Forelimb muscle (tissue), 1 donor: Measurements from ENCODE around the gene ZNF513. TPM values are rescaled to one million over a fixed set of nuclear protein-coding genes. Genes with fewer than 3 reads are reported as not detected.

ENCODE experiments used
- DNase-seq: peaks from one replicate; pipeline ENCODE4 v3.0.0-alpha.2; 2013; ENCODE audit warnings: low read depth
- polyA plus RNA-seq: library from polyadenylated mRNA; unstranded; fragments of 120-200 nt; gene quantifications from one replicate; pipeline ENCODE4 v1.2.1, GENCODE V29; 2013; ENCODE audit not compliant: insufficient read length

Gene ZNF513
- polyA plus RNA-seq, 1 donor: 14.2 TPM

DNA sequence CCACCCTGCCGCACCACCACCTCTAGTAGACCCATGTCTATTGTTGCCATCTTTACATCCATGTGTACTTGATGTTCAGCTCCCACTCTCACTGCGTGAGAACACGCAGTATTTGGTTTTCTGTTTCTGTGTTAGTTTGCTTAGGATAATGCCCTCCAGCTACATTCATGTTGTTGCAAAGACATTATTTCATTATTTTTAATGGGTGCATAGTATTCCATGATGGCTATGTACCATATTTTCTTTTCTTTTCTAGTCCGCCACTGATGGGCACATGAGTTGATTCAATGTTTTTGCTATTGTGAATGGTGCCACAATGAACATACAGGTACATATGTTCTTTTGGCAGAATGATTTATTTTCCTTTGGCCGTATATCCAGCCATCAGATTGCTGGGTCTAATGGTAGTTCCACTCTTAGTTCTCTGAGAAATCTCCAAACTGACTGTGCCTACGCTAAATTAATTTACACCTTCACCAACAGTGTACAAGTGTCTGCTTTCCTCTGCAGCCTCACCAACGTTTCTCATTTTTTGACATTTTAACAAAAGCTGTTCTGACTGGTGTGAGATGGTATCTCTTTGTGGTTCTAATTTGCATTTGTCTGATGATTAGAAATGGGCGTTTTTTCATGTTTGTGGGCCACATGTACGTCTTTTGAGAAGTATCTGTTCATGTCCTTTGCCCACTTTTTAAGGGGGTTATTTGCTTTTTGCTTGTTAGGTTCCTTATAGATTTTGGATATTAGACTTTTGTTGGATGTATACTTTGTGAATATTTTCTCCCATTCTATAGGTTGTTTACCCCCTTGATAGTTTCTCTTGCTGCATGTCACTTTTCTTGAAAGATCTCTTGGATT lies 10.5 kb upstream of the ZNF513 start:
- no peak for DNase-seq

DNA sequence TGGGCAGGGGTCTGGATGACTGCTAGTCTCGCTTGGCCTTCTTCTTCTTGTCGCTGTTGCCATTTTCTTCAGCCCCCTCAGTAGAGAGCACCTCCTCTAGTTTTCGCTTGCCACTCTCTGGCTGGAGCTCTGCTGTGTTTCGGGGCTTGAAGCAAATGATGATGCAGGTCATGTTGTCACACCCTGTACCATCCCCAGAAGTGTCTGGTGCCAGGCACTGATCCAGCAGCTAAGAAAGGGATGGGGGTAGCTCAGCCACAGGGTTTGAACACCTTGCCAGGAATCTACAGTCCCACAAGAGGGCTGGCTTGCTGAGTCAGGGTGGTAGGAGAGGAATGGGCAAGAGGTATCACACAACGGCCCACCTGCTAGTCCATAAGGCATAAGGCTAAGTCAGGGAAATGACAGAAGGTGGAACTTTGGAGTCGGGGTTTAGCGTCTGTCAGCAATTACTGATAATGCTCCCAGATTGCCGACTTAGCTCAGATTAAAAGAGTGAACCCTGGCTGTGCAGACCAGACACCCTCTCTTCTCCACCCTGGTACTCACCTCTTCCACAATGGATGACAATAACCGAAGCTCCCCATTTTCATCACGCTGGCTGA lies 1.1 kb upstream of the ZNF513 start:
- no peak for DNase-seq

GRCh38 chr2:27379836-27380625 lies 503 bp downstream of the ZNF513 start:
- no peak for DNase-seq

DNA sequence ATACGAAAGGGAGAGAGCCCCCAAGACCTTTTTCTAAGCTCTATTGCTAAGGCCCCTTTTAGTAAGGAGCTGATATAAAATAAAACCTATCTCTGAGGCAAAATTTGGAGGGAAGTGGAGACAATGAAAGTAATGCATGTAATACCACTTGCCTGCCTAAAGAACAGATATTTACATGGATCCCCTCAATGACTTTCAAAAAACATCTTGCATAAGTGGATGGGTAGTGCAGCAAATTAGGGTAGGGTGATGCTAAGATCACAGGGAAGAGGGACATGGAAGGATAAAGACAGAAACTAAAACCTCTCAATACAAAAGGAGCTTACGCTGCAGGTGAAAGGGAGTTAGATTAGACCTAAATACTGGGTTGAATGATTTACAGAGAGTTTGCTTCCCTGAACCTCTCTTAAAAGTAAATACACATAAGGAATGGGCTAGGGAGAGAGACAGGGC lies 1.1 kb downstream of the ZNF513 start:
- DNase-seq: no peak

GRCh38 chr2:27378809-27379290 lies 1.7 kb downstream of the ZNF513 start:
- no peak for DNase-seq

GRCh38 chr2:27378096-27378808 lies 2.3 kb downstream of the ZNF513 start:
- no peak for DNase-seq

DNA sequence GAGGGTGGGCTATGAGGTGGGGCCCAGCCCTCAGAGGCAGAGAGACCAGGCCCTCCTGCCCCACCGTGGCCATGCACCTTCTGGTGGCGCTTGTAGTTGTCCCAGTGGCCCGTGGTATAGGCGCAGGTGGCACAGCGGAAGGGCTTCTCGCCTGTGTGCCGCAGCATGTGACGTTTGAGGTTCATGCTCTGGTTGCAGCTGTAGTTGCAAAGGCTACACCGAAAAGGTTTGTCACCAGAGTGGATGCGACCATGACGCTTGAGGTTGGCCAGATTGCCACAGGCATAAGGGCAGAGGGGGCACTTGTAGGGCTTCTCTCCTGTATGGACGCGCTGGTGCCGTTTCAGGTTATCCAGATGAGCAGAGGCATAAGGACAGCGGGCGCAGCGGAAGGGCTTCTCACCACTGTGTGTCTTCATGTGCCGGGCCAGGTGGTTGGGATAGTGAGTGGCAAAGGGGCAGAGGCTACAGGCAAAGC lies 2.9 kb downstream of the ZNF513 start:
- DNase-seq: no peak

DNA sequence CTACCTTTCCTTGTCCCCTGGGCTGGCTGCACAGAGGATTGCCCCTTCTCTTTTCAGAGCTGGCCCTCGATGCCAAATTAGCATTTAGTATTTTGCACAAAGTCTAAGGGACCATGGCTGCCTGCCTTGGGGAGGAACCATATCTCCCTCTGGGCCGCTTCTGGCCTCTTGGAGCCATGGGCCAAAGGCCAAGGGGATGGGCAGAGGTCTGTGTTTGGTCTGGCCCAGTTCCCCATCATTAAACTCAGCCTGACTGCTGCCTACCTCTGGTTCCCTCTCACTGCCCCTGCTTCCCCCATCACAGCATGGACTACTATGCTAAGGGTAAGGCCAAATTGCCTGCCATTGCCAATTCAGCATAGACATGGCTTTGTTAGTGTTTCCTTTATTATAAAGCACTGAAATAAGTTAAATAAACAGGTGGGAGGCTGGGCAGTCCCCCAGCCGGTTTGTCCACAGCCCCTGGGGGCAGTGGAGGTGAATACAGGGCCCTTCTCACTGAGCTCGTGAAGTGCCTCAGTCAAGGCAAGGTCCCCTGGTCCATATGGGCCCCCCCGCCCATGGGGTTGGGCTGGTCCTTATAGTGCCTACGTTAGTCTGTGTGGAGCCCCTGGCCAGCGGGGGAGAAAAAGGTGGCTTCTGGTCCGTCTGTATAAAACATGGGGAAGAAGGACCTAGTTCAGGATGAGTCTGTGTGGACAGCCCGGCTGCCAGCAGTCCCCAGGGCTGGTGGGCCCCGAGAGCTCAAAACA lies 3.5 kb downstream of the ZNF513 start:
- no peak for DNase-seq

GRCh38 chr2:27376151-27376865 lies 4.2 kb downstream of the ZNF513 start:
- no peak for DNase-seq

DNA sequence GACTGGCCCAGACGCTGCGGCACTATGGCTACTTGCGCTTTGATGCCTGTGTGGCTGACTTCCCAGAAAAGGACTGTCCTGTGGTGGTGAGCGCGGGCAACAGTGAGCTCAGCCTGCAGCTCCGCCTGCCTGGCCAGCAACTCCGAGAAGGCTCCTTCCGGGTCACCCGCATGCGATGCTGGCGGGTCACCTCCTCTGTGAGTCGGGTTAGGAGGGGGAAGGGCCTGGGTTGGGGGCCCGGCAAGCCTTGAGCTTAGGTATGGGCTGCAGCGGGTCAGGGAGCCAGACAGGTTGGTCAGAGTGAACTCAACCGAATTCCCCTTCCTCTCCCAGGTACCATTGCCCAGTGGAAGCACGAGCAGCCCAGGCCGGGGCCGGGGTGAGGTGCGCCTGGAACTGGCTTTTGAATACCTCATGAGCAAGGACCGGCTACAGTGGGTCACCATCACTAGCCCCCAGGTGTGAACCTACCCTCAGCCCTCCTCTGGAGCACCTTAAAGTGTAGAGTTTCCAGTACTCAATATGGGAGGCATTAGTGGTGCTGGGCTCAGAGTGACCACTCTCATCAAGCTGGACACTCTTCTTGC lies 4.9 kb downstream of the ZNF513 start:
- no peak for DNase-seq

GRCh38 chr2:27373567-27373966 lies 7.0 kb downstream of the ZNF513 start:
- DNase-seq: no peak

GRCh38 chr2:27372937-27373336 lies 7.6 kb downstream of the ZNF513 start:
- DNase-seq: no peak

DNA sequence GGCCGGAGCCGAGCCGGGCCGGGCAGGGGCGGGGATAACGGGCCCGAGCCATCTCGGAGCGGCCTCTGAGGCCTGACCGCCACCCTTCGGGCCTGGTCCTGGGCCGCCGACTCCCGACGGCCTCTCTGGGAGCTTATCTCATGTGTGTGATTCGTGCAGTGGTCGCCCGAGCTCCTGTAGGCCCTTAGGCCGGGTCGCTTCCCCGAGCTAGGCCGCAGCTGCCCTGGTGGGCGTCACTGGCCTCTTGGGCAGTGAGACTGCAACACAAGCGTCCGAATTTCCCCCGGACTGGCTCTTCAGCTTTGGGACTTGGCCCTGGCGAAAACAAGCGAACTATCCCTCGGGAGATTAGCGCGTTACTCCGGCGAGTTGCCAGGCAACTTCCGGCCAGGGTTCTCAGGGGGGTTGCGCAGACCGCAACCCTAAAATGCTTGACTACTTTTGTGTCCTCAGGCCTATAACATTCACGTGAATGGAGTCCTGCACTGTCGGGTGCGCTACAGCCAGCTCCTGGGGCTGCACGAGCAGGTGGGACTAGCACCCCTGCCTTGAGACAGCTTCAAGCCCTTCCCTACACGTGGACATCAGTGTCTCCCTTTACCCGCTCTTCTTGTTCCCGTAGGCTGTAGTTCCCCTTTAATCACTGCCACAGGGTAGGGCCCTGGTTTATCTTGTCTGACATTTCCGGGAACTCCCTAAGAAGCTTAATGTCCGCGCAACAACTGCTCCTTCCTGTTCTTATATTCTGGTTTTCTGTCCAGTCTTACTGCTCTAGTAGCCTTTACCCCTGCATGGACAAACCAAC lies 9.5 kb downstream of the ZNF513 start:
- no peak for DNase-seq

- peak; percentile 98 for DNase-seq
Observed at GRCh38 chr2:27370026-27370815, 10.3 kb downstream of the ZNF513 start, which contains the start of the genes EIF2B4 and SNX17. EIF2B4 (minus strand) TSS chr2:27370338; CDS start chr2:27370314, 24 bp downstream. SNX17 (plus strand) TSS chr2:27370616; CDS start chr2:27370744, 128 bp downstream.

GRCh38 chr2:27369471-27370025 lies 11.0 kb downstream of the ZNF513 start:
- DNase-seq: no peak

DNA sequence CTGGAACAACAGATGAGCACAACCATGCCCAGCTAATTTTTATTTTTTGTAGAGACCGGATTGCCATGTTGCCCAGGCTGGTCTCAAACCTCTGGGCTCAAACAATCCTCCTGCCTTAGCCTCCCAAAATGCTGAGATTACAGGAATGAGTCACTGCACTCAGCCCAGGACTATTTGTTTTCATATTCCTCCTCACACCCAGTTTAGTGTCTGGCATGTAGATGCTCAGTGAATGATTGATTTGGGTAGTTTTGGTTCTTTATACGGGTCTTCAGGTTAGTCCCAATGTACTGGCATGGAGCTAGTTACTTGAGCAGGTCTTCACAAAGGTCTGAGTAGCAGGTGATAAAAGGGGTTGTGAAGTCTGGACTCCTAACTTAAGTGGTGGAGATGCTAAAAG lies 16.6 kb downstream of the ZNF513 start:
- no peak for DNase-seq

DNA sequence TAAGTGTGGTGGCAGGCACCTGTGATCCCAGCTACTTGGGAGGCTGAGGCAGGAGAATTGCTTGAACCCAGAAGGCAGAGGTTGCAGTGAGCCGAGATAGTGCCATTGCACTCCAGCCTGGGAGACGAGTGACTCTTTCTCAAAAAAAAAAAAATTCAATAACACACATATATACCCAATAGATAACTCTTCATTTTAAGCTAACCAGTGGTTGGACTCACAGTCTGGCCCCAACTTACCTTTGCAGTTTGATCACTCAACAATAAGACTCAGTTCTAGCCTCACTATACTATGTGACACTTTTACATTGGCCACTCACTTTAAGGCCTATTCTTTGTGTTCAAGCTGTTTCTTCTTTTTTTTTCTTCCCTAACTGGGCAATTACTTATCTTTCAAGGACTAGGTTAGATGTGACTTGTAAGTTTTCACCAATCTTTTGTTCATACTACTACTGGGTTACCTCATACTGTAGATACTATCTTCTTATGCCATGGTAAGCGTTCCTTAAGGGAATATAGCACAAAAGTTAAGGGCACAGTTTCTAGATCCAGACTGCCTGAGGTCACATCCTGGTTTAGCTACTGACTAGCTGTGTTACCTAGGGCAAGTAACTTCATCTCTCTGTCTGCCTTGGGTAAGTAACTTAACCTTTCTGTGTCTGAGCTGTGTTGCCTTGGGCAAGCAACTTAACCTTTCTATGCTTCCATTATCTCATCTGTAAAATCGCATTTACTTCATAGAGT lies 17.7 kb downstream of the ZNF513 start:
- DNase-seq: no peak
